ENCODE measurements around the gene GLYR1.

The GLYR1 gene

DNA sequence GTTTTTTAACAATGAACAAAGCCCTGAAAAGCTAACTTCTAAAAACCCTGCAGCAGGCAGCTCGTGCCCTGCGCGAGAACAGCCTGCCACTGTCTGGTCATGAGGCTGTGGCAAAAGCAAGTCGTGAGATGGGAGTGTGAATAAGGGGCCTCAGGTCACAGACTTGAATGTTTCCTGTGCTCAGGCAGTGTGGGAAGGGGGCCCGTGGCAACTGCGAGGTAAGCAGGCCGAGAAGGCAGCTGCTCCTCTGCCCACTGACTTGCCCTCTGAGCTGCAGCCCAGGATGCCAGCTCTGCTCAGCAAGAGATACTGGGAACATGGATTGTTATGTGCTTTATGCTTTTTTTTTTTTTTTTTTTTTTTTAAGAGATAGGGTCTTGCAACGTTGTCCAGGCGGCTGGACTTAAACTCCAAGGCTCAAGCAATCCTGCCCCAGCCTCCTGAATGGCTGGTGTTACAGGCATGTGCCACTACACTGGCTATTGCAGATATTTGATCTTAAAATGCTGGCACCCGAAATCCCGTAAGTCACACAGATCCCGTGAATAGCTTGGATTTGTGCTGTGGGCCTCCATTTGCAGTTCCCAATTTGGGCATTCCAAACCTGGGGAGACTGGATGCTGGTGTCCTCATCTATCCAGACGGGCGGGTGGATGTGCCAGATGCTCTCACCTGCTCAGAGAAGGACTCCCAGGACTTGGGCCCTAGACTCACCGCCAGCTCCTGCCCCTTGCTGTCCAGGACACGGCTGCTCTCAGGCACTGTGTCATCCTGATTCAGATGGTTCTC is 44.2 kb upstream of the GLYR1 start:
- TF ChIP-seq, protein P1, sequence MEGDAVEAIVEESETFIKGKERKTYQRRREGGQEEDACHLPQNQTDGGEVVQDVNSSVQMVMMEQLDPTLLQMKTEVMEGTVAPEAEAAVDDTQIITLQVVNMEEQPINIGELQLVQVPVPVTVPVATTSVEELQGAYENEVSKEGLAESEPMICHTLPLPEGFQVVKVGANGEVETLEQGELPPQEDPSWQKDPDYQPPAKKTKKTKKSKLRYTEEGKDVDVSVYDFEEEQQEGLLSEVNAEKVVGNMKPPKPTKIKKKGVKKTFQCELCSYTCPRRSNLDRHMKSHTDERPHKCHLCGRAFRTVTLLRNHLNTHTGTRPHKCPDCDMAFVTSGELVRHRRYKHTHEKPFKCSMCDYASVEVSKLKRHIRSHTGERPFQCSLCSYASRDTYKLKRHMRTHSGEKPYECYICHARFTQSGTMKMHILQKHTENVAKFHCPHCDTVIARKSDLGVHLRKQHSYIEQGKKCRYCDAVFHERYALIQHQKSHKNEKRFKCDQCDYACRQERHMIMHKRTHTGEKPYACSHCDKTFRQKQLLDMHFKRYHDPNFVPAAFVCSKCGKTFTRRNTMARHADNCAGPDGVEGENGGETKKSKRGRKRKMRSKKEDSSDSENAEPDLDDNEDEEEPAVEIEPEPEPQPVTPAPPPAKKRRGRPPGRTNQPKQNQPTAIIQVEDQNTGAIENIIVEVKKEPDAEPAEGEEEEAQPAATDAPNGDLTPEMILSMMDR (IDR thresholded peaks at IDR 0.05; ENCODE audit: low read depth, low read length), result no peak
- DNase-seq (ENCODE audit: extremely low read depth, low read depth), result no peak

DNA sequence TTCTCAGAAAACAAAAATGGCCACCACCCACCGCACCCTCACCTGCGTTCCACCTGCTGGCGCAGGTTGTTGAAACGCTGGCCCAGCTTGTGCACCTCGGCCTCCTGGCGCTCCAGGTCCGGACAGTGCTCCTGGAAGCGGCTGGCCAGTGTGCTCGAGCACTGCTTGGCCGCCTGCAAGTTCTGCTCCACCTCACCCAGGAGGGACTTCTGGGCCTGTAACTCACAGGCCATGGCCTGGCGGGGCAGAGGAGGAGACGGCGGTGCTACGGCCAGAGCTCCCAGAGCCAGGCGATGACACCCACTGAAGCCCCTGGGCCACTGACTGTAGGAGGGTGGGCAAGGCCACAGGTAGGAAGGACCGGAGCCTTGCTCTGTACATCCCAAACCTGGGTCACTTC is 43.6 kb upstream of the GLYR1 start:
- no peak for DNase-seq (ENCODE audit: extremely low read depth, low read depth)
- TF ChIP-seq, protein P1 (IDR thresholded peaks at IDR 0.05; ENCODE audit: low read depth, low read length), result no peak

DNA sequence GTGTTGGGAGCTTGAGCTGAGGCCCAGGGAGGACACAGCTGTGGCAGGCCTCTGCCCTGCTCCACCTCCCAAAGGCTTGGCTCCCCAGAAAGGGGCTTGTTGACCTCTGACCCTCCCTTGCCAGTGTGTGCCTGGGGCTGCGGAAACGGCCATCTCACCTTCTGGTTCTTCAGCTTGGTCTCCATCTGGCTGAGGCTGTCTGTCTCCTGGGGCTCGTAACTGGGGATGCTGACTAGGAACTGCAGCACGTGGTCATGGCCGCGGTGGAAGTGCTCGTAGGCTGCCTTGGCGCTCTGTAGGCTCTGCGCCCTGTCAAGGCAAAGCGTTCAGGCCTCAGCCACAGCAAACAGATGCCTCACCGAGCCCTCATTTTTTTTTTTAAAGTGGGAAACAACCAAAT is 42.9 kb upstream of the GLYR1 start:
- TF ChIP-seq, protein P1 (IDR thresholded peaks at IDR 0.05; ENCODE audit: low read depth, low read length), result no peak

DNA sequence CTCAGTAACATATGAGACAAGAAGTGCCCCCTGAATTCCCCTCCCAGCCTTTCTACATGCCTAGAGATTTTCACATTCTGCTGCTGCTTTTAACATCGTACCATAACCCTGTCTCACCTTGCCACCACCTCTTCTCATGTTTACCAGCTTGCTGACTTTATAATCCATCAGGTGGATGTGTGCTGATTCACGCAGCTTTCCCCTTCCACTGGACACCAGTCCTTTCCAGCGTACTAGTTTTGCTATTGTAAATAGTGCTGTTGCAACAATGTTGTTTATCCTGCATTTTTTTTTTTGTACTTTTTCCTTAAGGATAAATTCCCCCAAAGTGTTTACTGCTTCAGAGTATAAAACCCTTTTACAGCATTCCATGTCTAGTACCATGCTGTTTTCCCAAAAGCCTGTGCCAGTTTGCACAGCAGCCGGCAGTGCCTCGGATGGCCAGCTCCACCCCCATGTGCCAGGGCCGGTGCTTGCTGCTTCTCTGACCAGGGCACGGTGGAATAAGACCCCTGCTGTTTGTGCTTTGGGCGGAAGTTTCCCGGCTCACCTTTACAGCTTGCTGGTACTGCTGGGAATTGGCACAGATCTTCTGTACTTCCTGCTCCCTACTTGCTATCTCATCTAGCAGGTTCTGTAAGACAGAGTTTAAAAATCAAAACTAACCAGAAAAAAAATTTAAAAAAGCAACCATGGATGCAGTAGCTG is 41.5 kb upstream of the GLYR1 start:
- TF ChIP-seq, protein P1 (IDR thresholded peaks at IDR 0.05; ENCODE audit: low read depth, low read length), result no peak

More for the DNA sequence above, 42.9 kb upstream of the GLYR1 start:
- DNase-seq (ENCODE audit: extremely low read depth, low read depth), result no peak

DNA sequence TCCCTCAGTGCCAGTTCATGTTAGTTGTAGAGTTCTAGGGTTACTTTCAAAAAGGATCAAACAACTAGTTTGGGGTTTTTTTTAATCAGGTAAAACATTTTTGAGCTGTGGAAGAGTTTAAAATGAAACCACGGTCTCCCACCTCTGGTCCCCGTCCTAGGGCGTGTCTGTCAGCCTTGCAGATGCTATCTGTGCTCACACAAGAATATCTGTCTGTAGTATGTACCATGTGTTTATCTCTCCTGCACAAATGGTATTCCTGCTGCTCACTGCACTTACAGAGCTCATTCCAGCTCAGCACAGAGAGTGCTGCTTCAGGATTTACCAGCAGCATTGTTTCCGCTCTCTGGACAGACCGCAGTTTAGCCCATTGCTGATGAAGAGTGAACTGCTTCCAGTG is 39.1 kb upstream of the GLYR1 start:
- no peak for DNase-seq (ENCODE audit: extremely low read depth, low read depth)
- TF ChIP-seq, protein P1 (IDR thresholded peaks at IDR 0.05; ENCODE audit: low read depth, low read length), result no peak

More for the DNA sequence above, 41.5 kb upstream of the GLYR1 start:
- no peak for DNase-seq (ENCODE audit: extremely low read depth, low read depth)

DNA sequence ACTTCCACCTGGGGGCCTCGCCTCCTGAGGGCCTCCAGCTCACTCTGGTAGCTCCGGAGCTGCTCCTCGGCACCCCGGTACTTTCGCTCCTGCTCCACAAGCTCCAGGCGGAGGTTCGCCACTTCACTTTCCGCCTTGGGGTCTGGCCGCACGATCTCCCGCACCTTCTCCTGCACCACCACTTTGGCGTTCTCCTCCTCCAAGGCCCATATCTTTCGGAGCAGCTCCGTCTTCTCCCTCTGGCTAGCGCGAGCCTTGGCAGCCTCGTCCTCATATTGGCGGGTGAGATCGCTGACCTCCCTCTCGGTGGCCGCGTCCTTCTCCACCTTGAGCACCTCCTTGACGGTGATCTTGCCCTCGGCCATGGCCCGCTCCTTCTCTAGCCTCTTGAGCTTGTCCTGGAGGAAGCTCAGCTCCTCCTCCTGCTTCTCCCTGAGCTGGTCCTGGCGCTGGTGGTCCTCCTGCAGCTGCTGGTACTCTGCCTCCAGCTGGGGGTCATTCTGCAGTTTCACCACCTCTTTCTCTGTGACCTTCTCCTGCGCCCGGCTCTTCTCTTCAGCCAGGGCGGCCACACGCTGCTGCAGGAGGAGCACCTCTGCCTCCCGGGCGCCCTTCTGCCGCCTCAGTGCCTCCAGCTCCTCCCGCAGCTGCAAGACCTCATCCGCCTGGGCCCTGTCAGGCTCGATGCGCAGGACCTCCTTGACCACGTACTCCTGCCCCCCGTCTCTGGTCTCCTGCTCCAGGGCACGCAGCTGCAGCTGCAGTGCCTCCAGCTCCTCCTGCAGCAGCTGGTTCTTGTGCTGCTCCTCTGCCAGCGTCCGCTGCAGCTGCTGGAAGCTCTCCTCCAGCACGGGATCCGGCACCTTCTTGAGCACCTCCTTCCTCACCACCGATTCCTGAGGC is 38.1 kb upstream of the GLYR1 start:
- no peak for DNase-seq (ENCODE audit: extremely low read depth, low read depth)
- TF ChIP-seq, protein P1 (IDR thresholded peaks at IDR 0.05; ENCODE audit: low read depth, low read length), result no peak

Measured in AG09319 (cell line).